ENCODE results near the gene PRKCA.
"Not testable (repeated sequence)": the region's sequence is repeated elsewhere in the genome, so short reads cannot be mapped to it uniquely, and the experiment has no call there.

The PRKCA gene

DNA sequence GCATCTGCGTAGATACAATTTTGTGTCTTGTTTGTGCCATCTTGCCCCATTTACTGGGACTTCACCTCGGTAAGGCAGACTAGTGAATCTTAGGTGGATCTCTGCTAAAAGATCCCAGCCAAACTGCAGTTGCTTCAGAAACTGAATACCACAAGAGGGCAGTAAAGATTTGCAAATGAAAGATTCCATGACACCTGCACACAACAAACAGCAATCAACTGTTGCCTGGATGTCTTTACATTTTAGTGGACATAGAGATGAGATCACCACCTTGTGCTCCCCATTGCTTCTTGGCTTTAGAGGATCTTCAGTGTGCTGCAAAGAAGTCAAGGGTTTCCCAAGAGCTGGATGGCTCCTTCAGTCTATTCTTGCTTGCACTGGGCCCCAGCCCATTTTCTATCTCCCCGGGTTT is 413.3 kb downstream of the PRKCA start:
- DNase-seq (ENCODE audit: low spot score): peak; percentile 42

DNA sequence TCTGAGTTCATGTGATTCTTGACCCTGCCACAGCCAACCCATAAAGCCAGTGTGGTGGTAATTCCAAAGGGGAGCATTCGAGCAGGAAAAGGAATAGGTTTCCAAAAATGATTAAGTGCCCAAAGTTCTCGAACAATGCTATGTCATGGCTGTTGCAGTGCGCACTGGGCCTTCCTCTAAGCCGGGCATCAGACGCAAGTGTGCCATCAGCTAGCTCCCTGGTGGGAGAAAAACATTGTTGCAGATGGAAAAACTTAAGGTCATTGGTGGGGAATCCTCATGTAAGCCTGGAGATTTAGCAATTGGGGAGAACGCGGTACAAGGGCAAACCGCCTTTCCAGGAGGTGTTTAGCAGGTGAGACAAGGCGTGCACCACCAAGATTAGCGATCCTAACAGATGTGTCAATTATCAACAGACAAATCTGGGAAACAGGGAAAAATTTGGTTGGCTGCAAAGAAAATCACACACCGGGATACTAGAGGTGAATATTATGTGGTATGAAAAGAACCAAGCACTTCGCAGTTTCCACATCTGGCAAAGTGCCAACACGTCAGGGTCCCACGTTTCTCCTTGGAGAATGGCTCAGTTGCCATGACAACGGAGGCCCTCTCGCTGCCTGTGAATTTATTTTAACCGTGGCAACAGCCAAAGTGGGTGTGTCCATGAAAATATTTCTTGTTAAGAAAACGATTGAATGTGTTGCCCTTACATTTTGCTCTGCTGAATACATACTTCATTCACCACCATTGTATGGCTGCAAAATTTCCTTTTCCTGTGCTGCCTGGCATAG is 414.0 kb downstream of the PRKCA start:
- DNase-seq (ENCODE audit: low spot score): no peak

DNA sequence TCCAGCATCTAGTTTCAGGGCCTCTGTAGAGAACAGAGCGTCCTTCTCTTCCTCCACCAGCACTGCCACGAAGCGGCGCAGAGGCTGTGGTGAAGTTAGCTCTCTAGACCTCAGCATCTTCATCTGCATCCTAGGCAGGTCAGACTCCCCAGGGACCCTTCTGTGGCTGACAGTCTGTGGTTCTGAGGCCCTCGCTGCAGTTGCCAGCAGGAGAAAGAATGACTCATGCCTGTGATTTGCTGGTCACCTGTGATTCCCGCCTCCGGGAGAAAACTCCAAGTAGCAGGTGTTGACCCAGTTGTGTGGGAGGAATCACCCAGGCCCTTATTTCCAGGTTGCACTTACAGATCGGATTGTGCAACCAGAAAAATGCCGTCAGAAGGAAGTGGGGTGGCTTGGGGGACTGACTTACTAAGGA is 415.2 kb downstream of the PRKCA start:
- no peak for DNase-seq (ENCODE audit: low spot score)

DNA sequence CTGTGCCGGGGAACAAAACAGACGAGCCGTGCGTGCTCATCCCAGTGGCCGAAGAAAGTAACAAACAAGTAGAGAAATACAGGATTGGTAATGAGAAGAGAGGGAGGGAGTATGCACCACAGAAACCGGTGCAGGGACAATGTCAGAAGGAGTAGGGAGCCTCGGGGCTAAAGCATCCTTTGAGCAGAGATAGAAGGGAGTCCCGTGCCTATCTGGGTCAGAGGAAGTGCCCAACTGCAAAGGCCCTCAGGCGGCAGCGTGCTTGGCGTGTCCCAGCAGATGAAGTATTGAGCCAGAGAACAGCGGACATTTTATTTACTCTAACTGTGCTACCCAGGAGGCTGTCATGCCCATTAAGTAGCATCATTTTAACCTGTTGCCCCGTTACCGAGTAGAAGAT is 417.6 kb downstream of the PRKCA start:
- DNase-seq (ENCODE audit: low spot score): no peak

DNA sequence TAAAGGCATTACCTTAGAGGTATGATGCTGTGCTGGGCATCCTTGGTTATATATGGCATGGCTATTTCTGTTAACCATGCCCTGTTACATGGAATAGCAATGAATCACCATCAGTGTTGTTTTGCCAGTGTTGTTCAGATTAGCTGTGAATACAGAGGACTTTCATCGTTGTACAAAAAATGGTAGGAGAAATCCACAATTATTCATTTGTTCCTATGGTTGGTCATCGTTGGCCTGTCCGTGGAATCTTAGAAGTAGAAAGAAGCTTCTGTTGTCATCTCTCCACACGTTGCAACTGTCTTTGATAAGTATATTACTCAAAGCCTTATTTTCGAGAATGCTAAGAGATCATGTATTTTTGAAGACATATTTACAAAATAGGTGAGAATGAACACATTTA is 418.2 kb downstream of the PRKCA start:
- no peak for DNase-seq (ENCODE audit: low spot score)

DNA sequence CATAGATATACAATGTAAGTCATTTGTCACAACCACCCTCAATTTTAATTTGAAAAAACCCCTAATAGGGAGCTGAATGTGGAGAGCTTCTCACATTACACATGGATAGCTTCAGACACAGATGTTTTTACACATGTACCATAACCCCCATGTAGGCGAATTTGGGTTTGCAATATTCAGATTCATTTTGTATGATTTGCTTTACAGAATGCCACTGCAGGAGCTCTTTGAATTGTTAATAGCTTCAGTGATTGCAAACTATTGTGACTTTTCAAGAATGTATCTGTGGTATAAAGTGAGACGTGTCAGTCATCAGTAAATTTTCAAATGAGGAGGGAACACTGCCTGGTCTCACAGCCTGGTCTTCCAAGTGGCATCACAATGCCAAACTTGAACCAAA is 419.9 kb downstream of the PRKCA start:
- DNase-seq (ENCODE audit: low spot score): no peak

DNA sequence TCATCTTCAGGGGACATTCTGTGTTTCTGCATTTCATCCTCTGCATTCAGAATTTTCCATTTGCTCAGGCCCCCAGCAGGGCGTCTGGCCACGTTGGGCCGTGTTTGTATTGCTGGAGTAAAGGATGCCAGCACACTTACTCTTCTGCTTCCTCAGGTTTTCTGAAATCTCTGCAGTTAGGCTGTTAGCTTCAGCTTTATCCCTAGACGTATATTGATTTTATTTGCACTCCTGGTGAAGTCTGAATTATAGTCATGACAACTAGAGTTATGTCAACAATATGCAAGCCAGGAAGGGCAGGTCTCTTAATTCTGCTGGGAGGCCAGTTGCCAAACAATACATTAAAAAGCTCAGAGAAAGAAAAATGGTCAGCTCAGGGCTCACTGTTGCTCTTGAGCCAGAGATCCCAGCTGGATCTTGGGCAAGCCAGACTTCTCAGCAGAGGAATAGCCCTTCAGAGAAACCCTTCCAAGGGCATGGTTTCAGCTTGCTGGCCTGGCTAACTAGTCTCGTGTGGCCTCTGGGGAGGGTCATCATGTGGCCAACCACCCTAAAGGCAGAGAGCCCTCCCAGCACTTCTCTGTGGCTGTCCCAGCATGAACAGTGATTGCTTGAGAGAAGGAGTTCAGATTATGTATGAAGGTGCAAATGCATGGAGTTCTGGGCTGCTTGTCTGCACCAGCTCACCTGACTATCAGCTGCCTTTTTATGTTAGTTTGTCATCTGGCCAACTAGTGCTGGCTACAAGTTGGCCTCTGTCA is 422.3 kb downstream of the PRKCA start:
- DNase-seq (ENCODE audit: low spot score): no peak

DNA sequence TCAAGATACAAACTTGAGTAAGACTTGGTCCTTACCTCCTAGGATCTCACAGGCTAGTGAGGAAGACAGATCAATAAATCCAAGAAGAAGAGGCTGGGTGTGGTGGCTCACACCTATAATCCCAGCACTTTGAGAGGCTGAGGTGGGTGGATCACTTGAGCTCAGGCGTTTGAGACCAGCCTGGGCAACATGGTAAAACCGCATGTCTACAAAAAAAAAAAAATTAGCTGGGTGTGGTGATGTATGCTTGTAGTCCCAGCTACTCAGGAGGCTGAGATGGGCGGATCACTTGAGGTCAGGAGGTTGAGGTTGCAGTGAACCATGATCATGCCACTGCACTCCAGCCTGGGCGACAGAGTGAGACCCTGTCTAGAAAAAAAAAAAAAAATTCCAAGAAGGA is 423.0 kb downstream of the PRKCA start:
- DNase-seq (ENCODE audit: low spot score): not testable (repeated sequence)

DNA sequence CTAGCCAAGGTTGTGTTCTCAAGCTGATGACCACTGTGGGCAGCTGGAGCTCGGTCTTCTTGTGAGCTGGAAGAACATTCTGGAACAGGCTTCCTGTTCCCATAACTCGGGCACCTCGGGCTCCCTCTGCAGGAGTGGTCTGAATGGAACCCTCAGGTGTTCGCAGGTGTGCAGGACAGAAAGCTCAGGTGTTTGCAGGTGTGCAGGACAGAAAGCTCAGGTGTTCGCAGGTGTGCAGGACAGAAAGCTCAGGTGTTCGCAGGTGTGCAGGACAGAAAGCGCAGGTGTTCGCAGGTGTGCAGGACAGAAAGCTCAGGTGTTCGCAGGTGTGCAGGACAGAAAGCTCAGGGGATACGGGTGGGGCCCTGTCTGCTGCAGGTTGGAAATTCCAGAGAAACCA is 423.5 kb downstream of the PRKCA start:
- DNase-seq (ENCODE audit: low spot score): no peak

DNA sequence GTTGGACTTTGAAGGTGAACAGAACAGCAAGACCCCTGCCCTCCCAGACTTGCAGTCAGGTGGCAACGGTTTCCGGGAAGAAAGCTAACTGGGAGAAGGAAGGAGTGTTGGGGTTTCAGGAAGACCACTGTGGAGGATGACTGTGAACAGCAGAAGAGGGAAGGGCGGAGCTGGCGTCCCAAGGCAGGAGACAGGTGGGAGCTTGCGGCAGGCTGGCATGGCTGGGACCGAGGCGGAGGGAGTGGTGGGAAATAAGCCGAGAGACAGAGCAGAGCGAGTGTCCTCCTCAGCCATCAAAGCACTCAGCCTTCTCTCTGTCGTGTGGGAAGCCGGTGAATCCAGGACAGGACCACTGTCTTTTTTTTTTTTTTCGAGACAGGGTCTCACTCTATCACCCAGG is 424.0 kb downstream of the PRKCA start:
- DNase-seq (ENCODE audit: low spot score): no peak

DNA sequence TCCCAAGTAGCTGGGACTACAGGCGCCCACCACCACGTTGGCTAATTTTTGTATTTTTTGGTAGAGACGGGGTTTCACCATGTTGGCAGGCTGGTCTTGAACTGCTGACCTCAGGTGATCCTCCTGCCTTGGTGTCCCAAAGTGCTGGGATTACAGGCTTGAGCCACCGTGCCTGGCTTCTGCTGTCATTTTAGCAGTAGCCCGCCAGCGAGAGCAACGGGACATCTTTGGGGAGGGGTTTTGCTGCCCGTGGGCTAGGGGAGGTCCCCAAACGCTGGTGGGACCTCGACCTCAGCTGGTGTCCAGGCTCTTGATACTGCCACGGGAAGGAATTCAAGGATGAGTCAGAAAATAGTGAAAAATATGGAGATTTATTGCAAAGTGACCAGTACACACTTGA is 424.4 kb downstream of the PRKCA start:
- no peak for DNase-seq (ENCODE audit: low spot score)

DNA sequence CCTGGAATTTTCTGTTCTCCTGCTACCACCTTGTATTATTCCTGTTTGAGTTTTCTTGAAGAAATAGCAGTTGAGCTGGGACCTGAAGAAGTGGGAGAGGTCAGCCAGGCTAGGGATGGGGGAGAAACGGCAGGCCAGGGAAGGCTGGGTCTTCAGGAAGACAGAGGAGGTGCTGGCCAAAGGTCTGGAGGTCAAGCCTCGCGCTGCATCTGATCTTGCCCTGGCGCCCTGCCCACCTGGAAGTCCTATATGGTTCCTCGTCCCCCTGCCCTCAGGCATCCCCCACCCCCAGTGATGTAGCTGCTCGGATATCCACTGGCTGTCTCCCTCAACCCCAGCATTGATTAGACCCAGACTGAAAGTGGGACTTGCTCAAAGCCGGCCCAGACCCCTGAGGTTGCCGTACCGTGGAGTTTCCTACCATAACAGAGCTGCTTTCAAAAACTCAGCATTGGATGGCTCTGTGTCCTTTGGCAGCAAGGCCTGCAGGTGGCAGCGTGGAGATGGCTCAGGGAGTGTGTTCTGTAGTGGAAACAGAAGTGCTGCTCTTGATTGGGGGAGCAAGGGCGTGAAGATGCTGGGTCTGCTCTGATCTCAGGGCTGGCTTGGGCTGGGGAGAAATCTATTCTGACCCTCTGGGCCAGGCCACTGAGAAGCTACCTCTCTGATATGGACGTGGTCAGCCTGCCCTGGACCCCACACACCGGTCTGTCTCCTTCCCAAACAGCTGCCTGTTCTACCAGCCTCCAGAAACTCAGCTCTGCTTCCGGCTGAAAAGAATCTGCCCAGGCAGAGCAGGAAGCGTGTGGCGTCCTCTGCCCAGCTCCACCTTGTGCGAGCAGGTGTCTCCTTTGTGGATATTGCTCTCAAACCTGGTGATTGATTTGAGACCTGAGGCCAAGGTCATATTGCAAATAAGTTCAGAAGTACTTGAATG is 425.5 kb downstream of the PRKCA start:
- DNase-seq (ENCODE audit: low spot score): peak; percentile 25

DNA sequence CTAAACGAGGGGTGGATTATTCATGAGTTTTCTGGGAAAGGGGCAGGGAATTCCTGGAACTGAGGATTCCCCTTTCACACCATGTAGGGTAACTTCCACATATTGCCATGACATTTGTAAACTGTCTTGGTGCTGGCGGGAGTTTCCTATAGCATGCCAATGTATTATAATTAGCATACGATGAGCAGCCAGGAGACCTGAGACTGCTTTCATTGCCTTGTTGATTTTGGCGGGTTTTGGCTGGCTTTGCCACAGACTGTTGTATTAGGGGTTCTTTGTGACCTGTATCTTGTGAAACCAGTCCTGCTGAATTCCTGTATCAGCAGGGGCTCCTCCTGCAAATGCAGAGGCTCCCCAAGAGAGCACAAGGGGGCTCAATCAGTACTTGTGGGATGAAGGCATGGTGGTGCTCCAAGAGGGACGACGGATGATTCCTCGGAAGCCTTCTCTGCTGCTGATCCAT is 428.1 kb downstream of the PRKCA start:
- no peak for DNase-seq (ENCODE audit: low spot score)

DNA sequence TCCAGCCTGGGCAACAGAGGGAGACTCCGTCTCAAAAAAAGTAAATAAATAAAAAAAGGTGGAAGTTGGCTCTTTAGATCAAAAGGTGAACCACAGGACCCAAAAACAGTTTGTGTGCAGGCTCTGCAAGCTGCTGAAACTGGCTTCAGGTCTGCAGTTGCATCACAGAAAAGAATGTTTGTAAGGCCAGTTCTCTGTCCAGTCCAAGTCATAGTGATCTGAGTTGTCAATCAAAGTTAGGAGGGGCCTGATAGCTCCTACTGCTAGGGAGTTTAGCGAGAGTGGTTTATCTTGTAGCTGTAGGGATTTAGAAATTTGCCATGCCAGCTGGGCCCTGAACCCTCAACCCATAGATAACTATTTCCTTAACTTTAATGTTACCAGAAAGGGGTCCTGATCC is 431.3 kb downstream of the PRKCA start:
- DNase-seq (ENCODE audit: low spot score): no peak

DNA sequence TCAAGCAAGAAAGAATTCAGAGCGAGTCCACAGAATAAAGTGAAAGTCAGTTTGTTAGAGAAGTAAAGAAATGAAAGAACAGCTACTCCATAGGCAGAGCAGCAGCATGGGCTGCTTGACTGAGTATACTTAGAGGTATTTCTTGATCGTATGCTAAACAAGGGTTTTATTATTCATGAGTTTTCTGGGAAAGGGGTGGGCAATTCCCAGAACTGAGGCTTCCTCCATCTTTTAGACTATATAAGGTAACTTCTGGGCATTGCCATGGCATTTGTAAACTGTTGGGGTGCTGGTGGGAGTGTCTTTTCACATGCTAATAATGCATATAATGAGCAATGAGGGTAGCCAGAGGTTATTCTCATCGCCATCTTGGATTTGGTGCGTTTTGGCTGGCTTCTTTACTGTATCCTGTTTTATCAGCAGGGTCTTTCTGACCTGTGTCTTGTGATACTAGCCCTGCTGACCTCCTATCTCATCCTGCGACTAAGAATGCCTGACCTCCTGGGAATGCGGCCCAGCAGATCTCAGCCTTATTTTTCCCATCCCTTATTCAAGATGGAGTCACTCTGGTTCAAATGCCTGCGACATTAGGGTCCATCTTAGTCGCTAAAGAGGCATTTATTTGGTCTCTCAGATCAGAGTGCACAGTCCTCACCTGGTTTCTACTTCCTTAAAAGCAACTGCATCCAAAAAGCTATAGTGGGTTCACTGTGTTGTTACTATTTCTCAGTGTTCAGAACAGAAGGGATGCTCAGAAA is 432.0 kb downstream of the PRKCA start:
- no peak for DNase-seq (ENCODE audit: low spot score)

DNA sequence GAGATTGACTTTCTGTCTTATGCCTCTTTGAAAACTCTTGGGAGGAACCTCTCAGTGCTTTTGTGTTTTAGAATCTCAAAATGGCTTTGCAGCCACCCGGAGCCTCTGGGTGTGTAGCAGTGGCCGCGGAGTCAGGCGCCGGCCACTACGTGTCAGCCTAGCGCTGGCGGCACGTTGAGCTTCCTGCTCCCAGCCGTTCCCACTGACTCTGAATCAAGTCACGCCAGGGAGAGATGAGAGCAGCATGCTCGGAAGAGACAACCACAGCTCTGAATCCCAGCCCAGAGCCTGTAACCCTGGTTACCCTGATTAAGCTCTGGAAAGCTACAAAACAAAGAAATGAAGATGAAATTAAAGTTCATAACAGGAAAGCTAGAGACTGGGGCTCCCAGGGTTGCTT is 435.1 kb downstream of the PRKCA start:
- DNase-seq (ENCODE audit: low spot score): no peak

DNA sequence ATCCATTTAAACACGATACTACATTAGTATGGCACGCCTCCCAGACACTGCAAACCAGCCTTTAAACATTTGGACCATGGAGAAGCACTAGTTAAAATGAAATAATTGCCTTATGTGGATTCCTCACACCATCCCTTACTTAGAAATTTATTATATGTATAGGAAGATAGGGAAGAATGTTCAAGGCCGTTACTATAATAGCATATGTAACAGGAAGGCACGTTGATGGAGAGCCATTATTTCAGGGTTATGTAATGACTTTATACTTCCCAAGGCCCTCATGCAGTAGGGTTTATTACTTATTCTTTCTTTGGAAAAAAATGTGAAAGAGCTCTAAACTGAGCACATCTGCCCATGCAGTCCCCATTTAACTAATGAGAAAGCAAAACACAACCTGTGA is 435.9 kb downstream of the PRKCA start:
- DNase-seq (ENCODE audit: low spot score): no peak

DNA sequence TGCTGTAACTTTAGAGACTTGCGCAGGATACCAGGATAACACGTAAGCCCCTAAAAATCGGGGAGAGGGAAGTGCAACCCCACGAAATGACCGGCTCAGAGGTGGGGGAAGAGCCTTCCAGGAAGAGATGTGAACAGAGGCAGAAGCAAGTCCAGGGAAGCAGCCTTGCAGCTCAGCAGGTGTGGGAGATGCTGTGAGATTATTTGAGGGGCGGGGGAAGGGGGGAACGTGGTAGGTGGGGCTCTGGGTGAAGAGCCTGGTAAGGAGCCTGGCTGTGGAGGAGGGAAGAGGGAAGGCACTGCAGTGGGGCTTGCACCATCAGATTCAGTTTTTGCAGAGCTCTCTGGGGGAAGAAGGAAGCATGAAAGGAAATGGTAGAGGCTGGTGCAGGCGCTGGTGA is 437.1 kb downstream of the PRKCA start:
- DNase-seq (ENCODE audit: low spot score): no peak

DNA sequence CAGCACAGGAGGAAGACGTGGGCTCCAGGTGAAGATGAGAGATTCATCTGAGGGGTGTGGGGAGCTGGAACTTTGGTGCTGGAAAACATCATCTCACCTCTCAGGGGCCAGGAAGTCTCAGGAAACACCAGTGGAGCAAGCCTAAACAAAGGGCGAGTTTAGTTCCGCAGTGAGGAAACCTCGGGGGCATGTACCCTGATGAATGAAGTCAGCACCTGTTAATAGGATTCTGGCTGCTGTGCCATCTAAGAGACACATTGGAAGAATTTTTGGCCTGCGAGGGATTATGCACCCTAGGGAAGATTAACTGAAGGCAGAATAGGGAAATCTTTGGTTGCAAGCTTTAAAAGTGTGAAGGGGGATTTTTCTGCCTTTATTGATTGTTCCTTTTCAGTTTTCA is 437.8 kb downstream of the PRKCA start:
- no peak for DNase-seq (ENCODE audit: low spot score)

DNA sequence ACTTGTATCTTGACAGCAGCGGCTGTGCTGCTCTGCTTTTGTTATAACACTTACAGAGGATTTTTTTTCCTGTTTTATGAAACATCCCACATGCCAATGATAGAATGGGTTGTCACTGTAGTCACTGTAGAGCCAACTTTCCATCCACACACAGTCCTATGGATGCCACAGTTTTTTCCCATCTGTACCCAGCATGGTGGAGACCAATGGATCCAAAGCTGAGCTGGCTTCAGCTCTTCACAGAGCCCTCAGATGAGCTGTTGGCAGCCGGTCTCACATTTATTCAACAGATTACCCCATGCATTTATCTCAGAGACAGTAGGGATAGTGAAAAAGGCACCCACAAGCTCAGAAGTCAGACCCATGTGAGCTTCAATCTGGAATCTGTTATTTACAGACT is 441.1 kb downstream of the PRKCA start:
- no peak for DNase-seq (ENCODE audit: low spot score)

DNA sequence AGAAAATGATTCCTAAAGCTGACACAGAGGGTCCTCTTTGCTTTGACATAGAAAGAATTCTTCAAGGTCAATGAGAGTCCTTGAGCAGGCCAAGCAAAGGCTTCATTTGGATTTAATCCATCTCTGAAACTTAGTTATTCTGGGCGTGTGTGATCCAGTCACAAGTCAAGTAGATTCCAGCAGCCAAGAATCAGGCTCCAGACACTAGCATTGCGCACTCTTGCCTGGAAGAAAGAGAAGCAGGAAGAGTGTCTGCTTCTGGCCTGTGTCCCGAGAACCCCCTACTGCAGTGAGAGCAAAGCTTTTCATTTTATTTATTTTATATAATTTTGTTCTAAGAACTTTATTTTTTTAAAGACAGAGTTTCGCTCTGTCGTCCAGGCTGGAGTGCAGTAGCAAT is 444.3 kb downstream of the PRKCA start:
- no peak for DNase-seq (ENCODE audit: low spot score)

All from CD4-positive, alpha-beta T cell treated with Interleukin-15 for 4 hours (primary cell).